Stomach (tissue), 4 donors: ENCODE measurements around the gene DEPDC4.

Source experiments
- CTCF ChIP-seq, 7 experiments: fragments of 450-650 bp in 4 of 7; fragments of 200-600 bp in 3 of 7; sonication (generic) in 3 of 7; IDR thresholded peaks; one replicate each; pipeline ENCODE4 v1.5.1; 2016 to 2019; ENCODE audit warnings: antibody characterized with exemption in 7 of 7, control low read depth in 2 of 7, mild to moderate bottlenecking in 1 of 7
- POLR2A ChIP-seq, 4 donors: fragments of 450-650 bp; IDR thresholded peaks; one replicate each; pipeline ENCODE4 v1.6.1; 2016; ENCODE audit warnings: antibody characterized with exemption in 4 of 4, control low read depth in 2 of 4, mild to moderate bottlenecking in 1 of 4, moderate library complexity in 1 of 4

DNA sequence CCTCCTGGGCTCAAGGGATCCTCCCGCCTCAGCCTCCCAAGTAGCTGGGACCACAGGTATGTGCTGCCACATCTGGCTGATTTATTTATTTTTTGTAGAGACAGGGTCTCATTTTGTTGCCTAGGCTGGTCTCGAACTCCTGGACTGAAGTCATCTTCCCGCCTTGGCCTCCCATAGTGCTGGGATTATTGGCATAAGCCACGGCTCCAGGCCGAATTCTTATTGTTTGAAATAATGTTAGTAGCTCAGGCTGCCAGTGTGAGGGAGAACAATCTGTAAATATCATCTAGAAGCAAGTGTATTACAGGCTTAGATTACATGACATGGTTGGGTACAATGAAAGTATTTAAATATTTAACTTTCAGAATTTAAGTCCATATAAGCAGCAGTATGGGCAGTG, 58.0 kb downstream of the DEPDC4 start:
- TF ChIP-seq POLR2A (IDR thresholded peaks at IDR 0.05) = no peak
- TF ChIP-seq CTCF (IDR thresholded peaks at IDR 0.05) = no peak
